ENCODE measurements around the gene SLC25A21.

DNA sequence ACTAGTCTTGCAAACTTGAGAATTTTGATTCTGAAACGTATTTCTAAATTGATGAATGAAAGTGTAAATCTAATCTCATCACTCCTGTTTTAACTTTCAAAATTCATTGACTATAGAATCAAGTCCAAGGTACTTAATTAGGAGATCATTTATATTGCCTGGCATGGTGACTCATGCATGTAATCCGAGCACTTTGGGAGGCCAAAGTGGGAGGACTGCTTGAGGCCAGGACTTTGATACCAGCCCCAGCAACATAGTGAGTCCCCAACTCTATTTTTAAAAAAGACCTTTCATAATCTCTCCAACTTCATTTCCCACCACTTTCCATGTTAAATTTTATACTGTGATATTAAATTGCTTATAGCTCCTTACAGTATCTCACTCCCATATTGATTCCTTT is 22.3 kb upstream of the SLC25A21 start:
- TF ChIP-seq, protein P1, sequence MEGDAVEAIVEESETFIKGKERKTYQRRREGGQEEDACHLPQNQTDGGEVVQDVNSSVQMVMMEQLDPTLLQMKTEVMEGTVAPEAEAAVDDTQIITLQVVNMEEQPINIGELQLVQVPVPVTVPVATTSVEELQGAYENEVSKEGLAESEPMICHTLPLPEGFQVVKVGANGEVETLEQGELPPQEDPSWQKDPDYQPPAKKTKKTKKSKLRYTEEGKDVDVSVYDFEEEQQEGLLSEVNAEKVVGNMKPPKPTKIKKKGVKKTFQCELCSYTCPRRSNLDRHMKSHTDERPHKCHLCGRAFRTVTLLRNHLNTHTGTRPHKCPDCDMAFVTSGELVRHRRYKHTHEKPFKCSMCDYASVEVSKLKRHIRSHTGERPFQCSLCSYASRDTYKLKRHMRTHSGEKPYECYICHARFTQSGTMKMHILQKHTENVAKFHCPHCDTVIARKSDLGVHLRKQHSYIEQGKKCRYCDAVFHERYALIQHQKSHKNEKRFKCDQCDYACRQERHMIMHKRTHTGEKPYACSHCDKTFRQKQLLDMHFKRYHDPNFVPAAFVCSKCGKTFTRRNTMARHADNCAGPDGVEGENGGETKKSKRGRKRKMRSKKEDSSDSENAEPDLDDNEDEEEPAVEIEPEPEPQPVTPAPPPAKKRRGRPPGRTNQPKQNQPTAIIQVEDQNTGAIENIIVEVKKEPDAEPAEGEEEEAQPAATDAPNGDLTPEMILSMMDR (IDR thresholded peaks at IDR 0.05): no peak
- no peak for TF ChIP-seq EZH2 (IDR thresholded peaks at IDR 0.05)
- no peak for TF ChIP-seq EZH2phosphoT487 (IDR thresholded peaks at IDR 0.05)
